Measurements from ENCODE around the gene MFSD12.

The MFSD12 gene

DNA sequence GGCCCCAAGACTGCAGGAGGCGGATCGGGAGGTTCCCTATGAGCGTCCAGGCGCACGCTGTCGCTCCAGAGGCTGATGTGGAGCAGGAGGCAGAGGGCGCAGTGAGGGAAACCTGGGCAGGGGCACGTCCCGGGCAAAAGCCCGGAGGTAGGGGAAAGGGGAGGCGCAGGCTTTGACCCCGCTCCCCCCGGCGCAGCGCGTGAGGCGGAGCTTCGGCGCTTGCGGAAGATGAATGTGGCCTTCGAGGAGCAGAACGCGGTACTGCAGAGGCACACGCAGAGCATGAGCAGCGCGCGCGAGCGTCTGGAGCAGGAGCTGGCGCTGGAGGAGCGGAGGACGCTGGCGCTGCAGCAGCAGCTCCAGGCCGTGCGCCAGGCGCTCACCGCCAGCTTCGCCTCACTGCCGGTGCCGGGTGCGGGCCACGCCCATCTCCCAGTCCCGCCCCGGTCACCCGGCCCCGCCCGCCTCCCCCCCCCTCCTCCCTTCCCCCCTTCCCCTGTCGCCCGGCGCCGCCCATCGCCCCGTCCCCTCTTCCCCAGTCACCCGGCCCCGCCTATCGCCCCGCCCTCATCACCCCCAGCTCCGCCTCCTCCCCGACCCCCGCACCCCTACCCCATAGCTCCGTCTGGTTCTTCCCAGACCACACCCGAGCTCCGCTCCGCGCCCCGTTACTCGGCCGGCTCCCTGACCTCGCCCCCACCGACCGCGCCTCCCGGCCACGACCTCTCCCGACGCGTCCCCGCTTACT, 19.5 kb upstream of the MFSD12 start:
- no peak for DNase-seq (ENCODE audit: extremely low spot score)
- CTCF ChIA-PET, result no interaction called here
- POLR2A ChIA-PET, result no interaction called here
- TF ChIP-seq, protein P1, sequence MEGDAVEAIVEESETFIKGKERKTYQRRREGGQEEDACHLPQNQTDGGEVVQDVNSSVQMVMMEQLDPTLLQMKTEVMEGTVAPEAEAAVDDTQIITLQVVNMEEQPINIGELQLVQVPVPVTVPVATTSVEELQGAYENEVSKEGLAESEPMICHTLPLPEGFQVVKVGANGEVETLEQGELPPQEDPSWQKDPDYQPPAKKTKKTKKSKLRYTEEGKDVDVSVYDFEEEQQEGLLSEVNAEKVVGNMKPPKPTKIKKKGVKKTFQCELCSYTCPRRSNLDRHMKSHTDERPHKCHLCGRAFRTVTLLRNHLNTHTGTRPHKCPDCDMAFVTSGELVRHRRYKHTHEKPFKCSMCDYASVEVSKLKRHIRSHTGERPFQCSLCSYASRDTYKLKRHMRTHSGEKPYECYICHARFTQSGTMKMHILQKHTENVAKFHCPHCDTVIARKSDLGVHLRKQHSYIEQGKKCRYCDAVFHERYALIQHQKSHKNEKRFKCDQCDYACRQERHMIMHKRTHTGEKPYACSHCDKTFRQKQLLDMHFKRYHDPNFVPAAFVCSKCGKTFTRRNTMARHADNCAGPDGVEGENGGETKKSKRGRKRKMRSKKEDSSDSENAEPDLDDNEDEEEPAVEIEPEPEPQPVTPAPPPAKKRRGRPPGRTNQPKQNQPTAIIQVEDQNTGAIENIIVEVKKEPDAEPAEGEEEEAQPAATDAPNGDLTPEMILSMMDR (IDR thresholded peaks at IDR 0.05; ENCODE audit: control extremely low read depth, extremely low read depth, low read depth, missing control alignments), result no peak

DNA sequence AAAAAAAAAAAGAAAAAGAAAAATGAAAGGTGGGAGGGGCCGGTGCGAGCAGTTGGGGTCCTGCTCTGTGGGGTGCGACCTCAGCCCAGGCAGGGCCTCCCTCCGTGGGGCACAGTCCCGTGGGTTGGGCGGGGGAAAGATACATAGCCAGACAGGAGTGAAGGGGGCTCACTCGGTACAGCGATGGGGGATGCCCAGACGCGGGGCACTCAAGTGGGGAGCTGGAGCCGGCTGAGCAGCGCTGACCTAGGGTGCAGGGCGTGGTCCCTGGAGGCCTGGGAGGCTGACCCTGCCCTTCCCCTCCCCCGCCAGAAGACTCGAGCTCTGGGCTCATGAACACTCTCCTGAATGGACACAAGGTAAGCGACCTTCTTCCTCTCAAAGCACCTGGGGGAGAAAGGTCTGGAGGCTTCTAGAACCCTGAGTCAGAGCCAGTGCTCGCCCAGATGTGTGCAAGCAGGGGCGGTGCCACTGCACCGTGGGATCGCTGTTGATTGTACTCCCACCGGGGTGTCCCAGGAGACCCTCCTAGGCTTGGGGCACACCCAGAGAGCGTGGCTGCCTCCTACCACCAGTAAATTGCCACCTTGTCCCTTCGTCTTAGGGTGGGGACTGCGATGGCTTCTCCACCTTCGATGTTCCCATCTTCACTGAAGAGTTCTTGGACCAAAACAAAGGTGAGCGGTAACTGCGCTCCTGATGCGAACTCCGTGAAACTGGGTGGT, 18.7 kb upstream of the MFSD12 start:
- ChIA-PET POLR2A (no interaction called here), CTCF (interaction anchor here (1.3 to 1.7 kb wide), 2 partner anchors 10 to 19 kb away, joined by 3 to 5 read pairs; partner anchors contain the start of gene MFSD12)
- DNase-seq (ENCODE audit: extremely low spot score), result no peak
- TF ChIP-seq, protein P1 (IDR thresholded peaks at IDR 0.05; ENCODE audit: control extremely low read depth, extremely low read depth, low read depth, missing control alignments), result no peak

DNA sequence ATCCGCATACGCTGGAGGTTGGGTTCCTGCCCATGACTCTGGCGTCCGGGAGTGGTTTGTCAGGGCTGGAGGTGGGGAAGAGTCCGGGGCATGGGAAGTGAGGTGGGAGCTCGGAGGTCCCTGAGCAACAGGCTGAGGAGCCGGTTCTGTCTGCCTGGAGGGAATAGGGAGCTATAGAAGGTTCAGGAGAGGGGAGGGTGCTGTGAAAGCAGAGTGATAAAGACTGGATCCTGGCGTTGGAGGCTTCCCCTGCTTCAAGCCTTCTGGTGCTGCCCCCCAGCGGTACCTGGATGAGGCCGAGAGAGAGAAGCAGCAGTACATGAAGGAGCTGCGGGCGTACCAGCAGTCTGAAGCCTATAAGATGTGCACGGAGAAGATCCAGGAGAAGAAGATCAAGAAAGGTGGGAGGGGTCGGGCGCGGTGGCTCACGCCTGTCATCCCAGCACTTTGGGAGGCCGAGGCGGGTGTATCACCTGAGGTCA, 17.9 kb upstream of the MFSD12 start:
- ChIA-PET CTCF (interaction anchor here (1.3 to 1.7 kb wide), 2 partner anchors 11 to 18 kb away, joined by 3 to 5 read pairs; partner anchors contain the start of gene MFSD12), POLR2A (no interaction called here)
- TF ChIP-seq, protein P1 (IDR thresholded peaks at IDR 0.05; ENCODE audit: control extremely low read depth, extremely low read depth, low read depth, missing control alignments), result no peak
- no peak for DNase-seq (ENCODE audit: extremely low spot score)

DNA sequence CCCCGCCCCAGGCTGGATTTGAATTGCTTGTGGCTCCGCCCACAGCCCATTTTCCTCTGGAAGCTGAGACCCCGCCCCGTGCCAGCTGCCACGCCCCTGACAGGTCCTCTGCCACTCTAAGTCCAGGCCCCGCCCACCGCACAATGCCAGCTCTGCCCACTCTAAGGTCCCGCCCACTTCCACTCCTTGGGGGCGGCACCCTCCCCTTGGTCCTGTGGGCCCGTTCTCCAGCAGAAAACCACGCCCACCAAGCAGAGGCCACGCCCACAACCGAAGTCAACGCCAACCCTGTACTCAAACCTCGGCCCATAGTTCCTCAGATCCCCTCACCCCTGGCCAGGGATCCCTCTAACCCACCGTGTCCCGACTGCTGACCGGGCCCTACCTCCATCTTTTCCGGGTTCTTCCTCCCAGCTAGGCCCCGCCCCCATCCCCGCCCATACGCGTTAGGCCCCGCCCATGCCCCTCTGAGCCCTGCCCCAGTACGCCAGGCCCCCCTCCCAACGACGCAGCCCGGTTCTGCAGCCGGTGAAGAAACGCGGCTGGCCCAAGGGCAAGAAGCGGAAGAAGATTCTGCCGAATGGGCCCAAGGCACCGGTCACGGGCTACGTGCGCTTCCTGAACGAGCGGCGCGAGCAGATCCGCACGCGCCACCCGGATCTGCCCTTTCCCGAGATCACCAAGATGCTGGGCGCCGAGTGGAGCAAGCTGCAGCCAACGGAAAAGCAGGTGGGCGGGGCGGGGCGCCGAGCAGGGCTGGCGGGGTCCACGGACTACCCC, 16.7 kb upstream of the MFSD12 start:
- ChIA-PET POLR2A (no interaction called here), CTCF (no interaction called here)
- TF ChIP-seq, protein P1 (IDR thresholded peaks at IDR 0.05; ENCODE audit: control extremely low read depth, extremely low read depth, low read depth, missing control alignments), result no peak
- DNase-seq (ENCODE audit: extremely low spot score), result peak; percentile 89

DNA sequence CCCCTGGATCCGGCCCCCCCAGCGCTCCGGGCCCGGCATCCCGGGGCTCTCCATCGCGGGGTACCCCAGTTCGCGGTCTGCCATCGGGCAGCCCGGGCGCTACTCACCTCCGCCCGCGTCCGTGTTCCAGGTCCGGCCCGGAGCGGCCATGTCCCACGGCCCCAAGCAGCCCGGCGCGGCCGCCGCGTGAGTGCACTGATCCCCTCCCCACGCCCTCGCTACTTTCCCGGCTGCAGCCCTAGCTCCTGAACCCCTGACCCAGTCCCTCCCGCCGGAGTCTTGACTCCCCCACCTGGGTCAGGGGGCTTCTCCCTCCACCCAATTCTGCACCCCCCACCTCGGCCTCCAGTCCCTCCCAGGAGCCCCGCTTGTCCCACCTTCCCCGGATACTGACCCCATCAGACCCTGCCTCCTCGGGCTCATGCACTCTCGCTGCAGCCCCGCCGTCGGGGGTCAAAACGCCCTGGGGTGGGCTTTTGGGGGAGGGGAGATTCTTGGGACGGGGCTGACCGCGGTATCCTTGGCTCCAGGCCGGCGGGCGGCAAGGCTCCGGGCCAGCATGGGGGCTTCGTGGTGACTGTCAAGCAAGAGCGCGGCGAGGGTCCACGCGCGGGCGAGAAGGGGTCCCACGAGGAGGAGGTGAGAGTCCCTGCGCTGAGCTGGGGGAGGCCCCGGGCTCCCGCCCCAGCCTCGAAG, 15.9 kb upstream of the MFSD12 start:
- ChIA-PET CTCF (no interaction called here), POLR2A (no interaction called here)
- TF ChIP-seq, protein P1 (IDR thresholded peaks at IDR 0.05; ENCODE audit: control extremely low read depth, extremely low read depth, low read depth, missing control alignments), result no peak
- no peak for DNase-seq (ENCODE audit: extremely low spot score)

DNA sequence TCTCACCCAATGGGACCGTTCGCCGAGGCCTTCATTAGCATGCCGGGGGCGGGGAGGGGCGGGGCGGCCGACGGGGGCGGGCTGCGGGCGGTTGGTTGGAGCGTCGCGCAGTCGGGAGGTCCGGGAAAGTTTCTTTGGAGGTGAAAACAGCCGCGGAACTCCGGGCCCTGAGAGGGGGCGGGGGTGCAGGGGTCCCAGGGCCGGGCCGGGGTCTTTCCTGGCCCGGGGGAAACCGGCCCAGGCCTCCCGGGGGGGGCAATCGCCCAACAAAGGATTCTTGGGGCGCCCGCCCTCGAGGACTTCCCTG, 15.4 kb upstream of the MFSD12 start, which contains the start of gene HMG20B:
HMG20B (plus strand) TSS at position 90 of the 307 bp plus-strand sequence. CDS start 366 bp downstream, outside the sequence.
- DNase-seq (ENCODE audit: extremely low spot score), result no peak
- TF ChIP-seq, protein P1 (IDR thresholded peaks at IDR 0.05; ENCODE audit: control extremely low read depth, extremely low read depth, low read depth, missing control alignments), result no peak
- POLR2A ChIA-PET, result no interaction called here
- CTCF ChIA-PET, result no interaction called here

Data from GM10248 (cell line).